Activated naive CD4-positive, alpha-beta T cell treated with anti-CD3 and anti-CD28 coated beads, Interleukin-2, amount 50 U/mL, for 24 hours (primary cell): ENCODE results near the gene TLE7.

Experiments
- H3K27ac Mint-ChIP-seq: one replicate; pipeline ENCODE4 v1.8.0; 2021; ENCODE audit warnings: mild to moderate bottlenecking, mixed read lengths
- H3K27me3 Mint-ChIP-seq: one replicate; pipeline ENCODE4 v1.8.0; 2021; ENCODE audit warnings: mixed read lengths
- H3K36me3 Mint-ChIP-seq: one replicate; pipeline ENCODE4 v1.8.0; 2021; ENCODE audit warnings: mixed read lengths
- H3K4me1 Mint-ChIP-seq: one replicate; pipeline ENCODE4 v1.8.0; 2021; ENCODE audit warnings: mixed read lengths
- H3K4me3 Mint-ChIP-seq: one replicate; pipeline ENCODE4 v1.8.0; 2021; ENCODE audit warnings: mild to moderate bottlenecking, mixed read lengths
- H3K9me3 Mint-ChIP-seq: one replicate; pipeline ENCODE4 v1.8.0; 2021; ENCODE audit warnings: mixed read lengths

The TLE7 gene

GRCh38 chr16:71431176-71431575, 10.7 kb downstream of the TLE7 start:
- Mint-ChIP-seq H3K4me3 (no peak overlapping the region), H3K4me1 (no peaks in the 10 kb centered on the region), H3K27me3 (peaks cover 16% of the 10 kb centered on the region), H3K36me3 (no peaks in the 10 kb centered on the region), H3K9me3 (no peaks in the 10 kb centered on the region), H3K27ac (no peak overlapping the region)

GRCh38 chr16:71430744-71431143, 11.1 kb downstream of the TLE7 start:
- no peaks in the 10 kb centered on the region for H3K9me3 Mint-ChIP-seq
- H3K4me1 Mint-ChIP-seq: no peaks in the 10 kb centered on the region
- H3K27ac Mint-ChIP-seq: no peak overlapping the region
- H3K4me3 Mint-ChIP-seq: no peak overlapping the region
- peaks cover 16% of the 10 kb centered on the region for H3K27me3 Mint-ChIP-seq
- no peaks in the 10 kb centered on the region for H3K36me3 Mint-ChIP-seq

GRCh38 chr16:71429581-71429980, 12.3 kb downstream of the TLE7 start:
- H3K36me3 Mint-ChIP-seq: no peaks in the 10 kb centered on the region
- H3K27ac Mint-ChIP-seq: no peak overlapping the region
- H3K4me3 Mint-ChIP-seq: no peak overlapping the region
- no peaks in the 10 kb centered on the region for H3K9me3 Mint-ChIP-seq
- H3K27me3 Mint-ChIP-seq: peaks cover 23% of the 10 kb centered on the region
- H3K4me1 Mint-ChIP-seq: no peaks in the 10 kb centered on the region

- H3K27ac Mint-ChIP-seq: no peak overlapping the region
- peaks cover 28% of the 10 kb centered on the region for H3K27me3 Mint-ChIP-seq
- no peaks in the 10 kb centered on the region for H3K9me3 Mint-ChIP-seq
- no peaks in the 10 kb centered on the region for H3K4me1 Mint-ChIP-seq
- H3K4me3 Mint-ChIP-seq: no peak overlapping the region
- no peaks in the 10 kb centered on the region for H3K36me3 Mint-ChIP-seq
Measured at GRCh38 chr16:71428883-71429282, 13.0 kb downstream of the TLE7 start.

GRCh38 chr16:71428385-71428784, 13.5 kb downstream of the TLE7 start:
- peaks cover 28% of the 10 kb centered on the region for H3K27me3 Mint-ChIP-seq
- H3K27ac Mint-ChIP-seq: no peak overlapping the region
- no peak overlapping the region for H3K4me3 Mint-ChIP-seq
- no peaks in the 10 kb centered on the region for H3K9me3 Mint-ChIP-seq
- H3K4me1 Mint-ChIP-seq: no peaks in the 10 kb centered on the region
- no peaks in the 10 kb centered on the region for H3K36me3 Mint-ChIP-seq

GRCh38 chr16:71426880-71427615, 14.8 kb downstream of the TLE7 start:
- no peaks in the 10 kb centered on the region for H3K4me1 Mint-ChIP-seq
- H3K27me3 Mint-ChIP-seq: peaks cover 28% of the 10 kb centered on the region
- H3K36me3 Mint-ChIP-seq: no peaks in the 10 kb centered on the region
- H3K4me3 Mint-ChIP-seq: no peak overlapping the region
- H3K9me3 Mint-ChIP-seq: no peaks in the 10 kb centered on the region
- H3K27ac Mint-ChIP-seq: no peak overlapping the region

GRCh38 chr16:71426069-71426879, 15.6 kb downstream of the TLE7 start:
- Mint-ChIP-seq H3K4me3 (no peak overlapping the region), H3K9me3 (no peaks in the 10 kb centered on the region), H3K27me3 (peaks cover 30% of the 10 kb centered on the region), H3K4me1 (no peaks in the 10 kb centered on the region), H3K36me3 (no peaks in the 10 kb centered on the region), H3K27ac (no peak overlapping the region)

GRCh38 chr16:71425746-71426068, 16.1 kb downstream of the TLE7 start:
- Mint-ChIP-seq H3K4me1 (no peaks in the 10 kb centered on the region), H3K9me3 (no peaks in the 10 kb centered on the region), H3K4me3 (no peak overlapping the region), H3K27ac (no peak overlapping the region), H3K36me3 (no peaks in the 10 kb centered on the region), H3K27me3 (peaks cover 31% of the 10 kb centered on the region)

GRCh38 chr16:71424626-71425025, 17.2 kb downstream of the TLE7 start:
- Mint-ChIP-seq H3K27ac (no peak overlapping the region), H3K4me3 (no peak overlapping the region), H3K9me3 (no peaks in the 10 kb centered on the region), H3K36me3 (no peaks in the 10 kb centered on the region), H3K27me3 (peaks cover 31% of the 10 kb centered on the region), H3K4me1 (no peaks in the 10 kb centered on the region)

GRCh38 chr16:71423865-71424264, 18.0 kb downstream of the TLE7 start:
- H3K27me3 Mint-ChIP-seq: peaks cover 31% of the 10 kb centered on the region
- H3K36me3 Mint-ChIP-seq: no peaks in the 10 kb centered on the region
- H3K4me3 Mint-ChIP-seq: no peak overlapping the region
- H3K9me3 Mint-ChIP-seq: no peaks in the 10 kb centered on the region
- H3K4me1 Mint-ChIP-seq: no peaks in the 10 kb centered on the region
- no peak overlapping the region for H3K27ac Mint-ChIP-seq

GRCh38 chr16:71423016-71423415, 18.8 kb downstream of the TLE7 start:
- H3K27me3 Mint-ChIP-seq: peaks cover 31% of the 10 kb centered on the region
- H3K27ac Mint-ChIP-seq: no peak overlapping the region
- H3K9me3 Mint-ChIP-seq: no peaks in the 10 kb centered on the region
- no peak overlapping the region for H3K4me3 Mint-ChIP-seq
- no peaks in the 10 kb centered on the region for H3K4me1 Mint-ChIP-seq
- no peaks in the 10 kb centered on the region for H3K36me3 Mint-ChIP-seq

- Mint-ChIP-seq H3K27ac (no peak overlapping the region), H3K27me3 (peaks cover 26% of the 10 kb centered on the region), H3K4me3 (no peak overlapping the region), H3K36me3 (no peaks in the 10 kb centered on the region), H3K9me3 (no peaks in the 10 kb centered on the region), H3K4me1 (no peaks in the 10 kb centered on the region)
Measured at GRCh38 chr16:71421911-71422310, 19.9 kb downstream of the TLE7 start.

- H3K9me3 Mint-ChIP-seq: no peaks in the 10 kb centered on the region
- H3K4me3 Mint-ChIP-seq: no peak overlapping the region
- no peak overlapping the region for H3K27ac Mint-ChIP-seq
- H3K4me1 Mint-ChIP-seq: peaks cover 4% of the 10 kb centered on the region
- H3K36me3 Mint-ChIP-seq: no peaks in the 10 kb centered on the region
- H3K27me3 Mint-ChIP-seq: peaks cover 22% of the 10 kb centered on the region
Measured at GRCh38 chr16:71414038-71414437, 27.8 kb downstream of the TLE7 start.

- no peak overlapping the region for H3K27ac Mint-ChIP-seq
- H3K4me3 Mint-ChIP-seq: no peak overlapping the region
- H3K4me1 Mint-ChIP-seq: peaks cover 4% of the 10 kb centered on the region
- H3K36me3 Mint-ChIP-seq: no peaks in the 10 kb centered on the region
- peaks cover 24% of the 10 kb centered on the region for H3K27me3 Mint-ChIP-seq
- H3K9me3 Mint-ChIP-seq: no peaks in the 10 kb centered on the region
Measured at GRCh38 chr16:71413341-71413740, 28.5 kb downstream of the TLE7 start.

- H3K4me1 Mint-ChIP-seq: peaks cover 4% of the 10 kb centered on the region
- H3K9me3 Mint-ChIP-seq: no peaks in the 10 kb centered on the region
- H3K27ac Mint-ChIP-seq: peak overlapping the region; percentile 51
- peaks cover 26% of the 10 kb centered on the region for H3K27me3 Mint-ChIP-seq
- H3K4me3 Mint-ChIP-seq: no peak overlapping the region
- H3K36me3 Mint-ChIP-seq: no peaks in the 10 kb centered on the region
Measured at GRCh38 chr16:71412270-71413160, 29.3 kb downstream of the TLE7 start.

GRCh38 chr16:71410146-71410545, 31.7 kb downstream of the TLE7 start:
- H3K4me1 Mint-ChIP-seq: peaks cover 4% of the 10 kb centered on the region
- H3K4me3 Mint-ChIP-seq: no peak overlapping the region
- no peaks in the 10 kb centered on the region for H3K36me3 Mint-ChIP-seq
- peaks cover 22% of the 10 kb centered on the region for H3K27me3 Mint-ChIP-seq
- no peak overlapping the region for H3K27ac Mint-ChIP-seq
- no peaks in the 10 kb centered on the region for H3K9me3 Mint-ChIP-seq
